Measurements from ENCODE around the gene ZMYM3. TPM values are rescaled to one million over a fixed set of nuclear protein-coding genes. Genes with fewer than 3 reads are reported as not detected.

Gene ZMYM3
- total and polyA plus RNA-seq, 9 of the 15 experiments (the other 6 are each of a cell fraction or from before 2014, with no cell fraction given): 4.3 to 36.3 (median 16.8) TPM

DNA sequence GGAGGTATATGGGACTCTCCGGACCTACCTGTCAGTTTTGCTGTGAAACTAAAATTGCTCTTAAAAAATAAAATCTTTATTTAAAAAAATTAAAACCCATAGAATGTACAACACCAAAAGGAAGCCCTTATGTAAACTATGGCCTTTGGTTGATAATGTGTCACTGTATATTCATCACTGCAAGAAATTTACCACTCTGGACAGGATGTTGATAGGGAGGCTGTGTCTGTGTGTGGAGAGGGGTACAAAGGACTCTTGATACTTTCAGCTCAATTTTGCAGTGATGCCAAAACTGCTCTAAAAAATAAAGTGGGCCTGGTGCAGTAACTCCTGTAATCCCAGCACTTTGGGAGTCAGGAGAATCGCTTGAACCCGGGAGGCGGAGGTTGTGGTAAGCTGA, 2.9 kb upstream of the ZMYM3 start:
- Histone ChIP-seq H3K4me3 (no peak overlapping the region), H3K9me1 (ENCODE audit: control insufficient read depth, insufficient read depth, low read length) (no peaks in the 10 kb centered on the region), H3K36me3 (ENCODE audit: control insufficient read depth, insufficient read depth, low read length) (no peaks in the 10 kb centered on the region), H3K27ac (ENCODE audit: extremely low read depth, low read depth, low read length) (no peak overlapping the region), H3K9ac (ENCODE audit: insufficient read depth in 1 of 2, low read depth in 2 of 2, low read length in 2 of 2) (no peak overlapping the region), H2AFZ (ENCODE audit: low read depth, low read length) (no peak overlapping the region), H4K20me1 (replicated peaks; ENCODE audit: control insufficient read depth, insufficient read depth, low read length) (no peaks in the 10 kb centered on the region), H3K9me3 (replicated peaks; ENCODE audit: control insufficient read depth, insufficient read depth, low read depth, low read length) (no peaks in the 10 kb centered on the region), H3K4me2 (ENCODE audit: insufficient read depth, low read length) (no peak overlapping the region), H3K4me1 (replicated peaks in 1 of 2; ENCODE audit: control insufficient read depth in 2 of 2, insufficient read depth in 2 of 2, low read length in 2 of 2) (peaks cover 23% of the 10 kb centered on the region in 2 experiments; a peak in 4 of 5 replicates), H3K27me3 (ENCODE audit: control insufficient read depth in 2 of 2, insufficient read depth in 2 of 2, low read length in 2 of 2) (no peaks in the 10 kb centered on the region), H3K79me2 (ENCODE audit: control insufficient read depth, insufficient read depth, low read length) (peaks cover 17% of the 10 kb centered on the region)
- no TSS peak for BruUV-seq (replicated peaks)
- DNase-seq (ENCODE audit: extremely low read depth in 1 of 4, low spot score in 3 of 4): peak in 1 of 4 experiments; percentile 0
- ATAC-seq: no peak
- POLR2A ChIA-PET: no interaction called here
- 100% methylated on average over 1 of the region's 4 CpGs for WGBS (ENCODE audit: insufficient coverage, low coverage, missing lambda C conversion rate)
- intact Hi-C loops (cut with micrococcal nuclease): no loop called here
- TF ChIP-seq MYBL2 (IDR thresholded peaks at IDR 0.05; ENCODE audit: low read depth) (no peak), MYBL2 (CRISPR knock-in tag; IDR thresholded peaks at IDR 0.05; ENCODE audit: borderline replicate concordance) (no peak), TSC22D4 (tag; IDR thresholded peaks at IDR 0.05) (no peak), FOXJ3 (CRISPR knock-in tag; IDR thresholded peaks at IDR 0.05) (no peak)
- no peak for FAIRE-seq
- in situ Hi-C loops (cut with MboI): no loop called here
- CTCF ChIA-PET (ENCODE audit: low intra/inter-chr PET ratio): no interaction called here

- CTCF ChIA-PET (ENCODE audit: low intra/inter-chr PET ratio): no interaction called here
- POLR2A ChIA-PET: no interaction called here
Measured at GRCh38 chrX:71256051-71256450, 2.1 kb upstream of the ZMYM3 start.

More at GRCh38 chrX:71256051-71256450, 2.1 kb upstream of the ZMYM3 start:
- Histone ChIP-seq H3K4me3 (no peak overlapping the region), H3K4me1 (replicated peaks in 1 of 2; ENCODE audit: control insufficient read depth in 2 of 2, insufficient read depth in 2 of 2, low read length in 2 of 2) (peaks cover 23 to 24% of the 10 kb centered on the region in 2 experiments; a peak in 4 of 5 replicates), H3K27me3 (ENCODE audit: control insufficient read depth in 2 of 2, insufficient read depth in 2 of 2, low read length in 2 of 2) (no peaks in the 10 kb centered on the region), H2AFZ (ENCODE audit: low read depth, low read length) (peak overlapping the region; percentile 92), H3K27ac (ENCODE audit: extremely low read depth, low read depth, low read length) (peak overlapping the region; percentile 87; the same call in 1 of the 3 replicates), H3K9ac (ENCODE audit: insufficient read depth in 1 of 2, low read depth in 2 of 2, low read length in 2 of 2) (0 out of 4 replicates have a peak overlapping the region, but pooled peaks of 1 of the 2 experiments have one; percentile 80), H3K9me1 (ENCODE audit: control insufficient read depth, insufficient read depth, low read length) (no peaks in the 10 kb centered on the region), H3K36me3 (ENCODE audit: control insufficient read depth, insufficient read depth, low read length) (no peaks in the 10 kb centered on the region; the same call in 2 of the 3 replicates), H3K4me2 (ENCODE audit: insufficient read depth, low read length) (peak overlapping the region; percentile 91), H4K20me1 (replicated peaks; ENCODE audit: control insufficient read depth, insufficient read depth, low read length) (no peaks in the 10 kb centered on the region), H3K9me3 (replicated peaks; ENCODE audit: control insufficient read depth, insufficient read depth, low read depth, low read length) (no peaks in the 10 kb centered on the region), H3K79me2 (ENCODE audit: control insufficient read depth, insufficient read depth, low read length) (peaks cover 23% of the 10 kb centered on the region)
- TF ChIP-seq BMI1 (IDR thresholded peaks at IDR 0.05; ENCODE audit: low read length) (no peak), MTA3 (IDR thresholded peaks at IDR 0.05; ENCODE audit: borderline replicate concordance) (no peak), BRF1 (IDR thresholded peaks at IDR 0.05; ENCODE audit: borderline replicate concordance, extremely low read depth, insufficient read length) (no peak), SMC3 (conservative IDR thresholded peaks at IDR 0.05; ENCODE audit: insufficient read depth, low read depth, low read length) (no peak), ZNF24 (IDR thresholded peaks at IDR 0.05) (no peak), ZNF174 (CRISPR knock-in tag; IDR thresholded peaks at IDR 0.05) (no peak), SMARCB1 (IDR thresholded peaks at IDR 0.05; ENCODE audit: insufficient read length, low read depth) (no peak), ARNT (IDR thresholded peaks at IDR 0.05) (no peak), ELK1 (CRISPR knock-in tag; IDR thresholded peaks at IDR 0.05) (no peak), RBM14 (IDR thresholded peaks at IDR 0.05; ENCODE audit: borderline replicate concordance, insufficient read depth, low read depth, low read length) (no peak), ZBED1 (IDR thresholded peaks at IDR 0.05) (no peak), TSC22D4 (tag; IDR thresholded peaks at IDR 0.05) (no peak)
- FAIRE-seq (no peak), ATAC-seq (no peak), DNase-seq (ENCODE audit: extremely low read depth in 1 of 4, low spot score in 3 of 4) (no peak)
- in situ Hi-C loops (cut with MboI): no loop called here
- 63% methylated on average over 6 of the region's 6 CpGs for WGBS (ENCODE audit: insufficient coverage, low coverage, missing lambda C conversion rate)
- intact Hi-C loops (cut with micrococcal nuclease): no loop called here
- no TSS peak for BruUV-seq (replicated peaks)

Measured in K562 (cell line).